Loucy (cell line): ENCODE results near the gene PTCH2.

ENCODE experiments used
- H2AFZ ChIP-seq: fragments of 200-600 bp; sonication (generic); 2 replicates; pipeline ENCODE4 v1.6.0; 2016; ENCODE audit warnings: antibody characterized with exemption, mild to moderate bottlenecking, low read length, moderate library complexity
- H3F3A ChIP-seq: fragments of 200-600 bp; 2 replicates; pipeline ENCODE4 v1.6.0; 2016; ENCODE audit warnings: antibody characterized with exemption, low read depth, mild to moderate bottlenecking
- H3K27me3 ChIP-seq: fragments of 200-600 bp; sonication (generic); 2 replicates; pipeline ENCODE4 v1.6.1; 2014; ENCODE audit warnings: low read length, mild to moderate bottlenecking; ENCODE audit not compliant: insufficient read depth, poor library complexity, severe bottlenecking
- H3K36me3 ChIP-seq: fragments of 200-600 bp; sonication (generic); 2 replicates; pipeline ENCODE4 v1.6.1; 2016; ENCODE audit warnings: low read length; ENCODE audit not compliant: insufficient read depth
- H3K4me1 ChIP-seq: fragments of 200-600 bp; sonication (generic); 2 replicates; pipeline ENCODE4 v1.5.1; 2014; ENCODE audit warnings: low read length, mild to moderate bottlenecking; ENCODE audit not compliant: insufficient read depth, poor library complexity, severe bottlenecking
- H3K4me2 ChIP-seq: fragments of 200-600 bp; sonication (generic); 2 replicates; pipeline ENCODE4 v1.6.0; 2014; ENCODE audit warnings: antibody characterized with exemption, low read length, low read depth, mild to moderate bottlenecking; ENCODE audit not compliant: poor library complexity, severe bottlenecking
- H3K4me3 ChIP-seq: fragments of 200-600 bp; sonication (generic); 2 replicates; pipeline ENCODE4 v1.5.1; 2014; ENCODE audit warnings: low read length, mild to moderate bottlenecking, mixed read lengths; ENCODE audit not compliant: poor library complexity, severe bottlenecking
- H3K79me2 ChIP-seq: fragments of 200-600 bp; sonication (generic); 2 replicates; pipeline ENCODE4 v1.6.1; 2014; ENCODE audit warnings: low read length; ENCODE audit not compliant: insufficient read depth
- H3K9ac ChIP-seq: fragments of 200-600 bp; sonication (generic); 2 replicates; pipeline ENCODE4 v1.6.0; 2014; ENCODE audit warnings: mild to moderate bottlenecking, low read depth, low read length, moderate library complexity; ENCODE audit not compliant: poor library complexity, severe bottlenecking
- H3K9me2 ChIP-seq: fragments of 200-600 bp; sonication (generic); replicated peaks from 2 replicates; pipeline ENCODE4 v1.6.1; 2016; ENCODE audit warnings: low read depth, low read length, mixed read lengths
- H3K9me3 ChIP-seq: fragments of 200-600 bp; sonication (generic); 2 replicates; pipeline ENCODE4 v1.6.1; 2014; ENCODE audit warnings: mild to moderate bottlenecking, antibody characterized with exemption, low read length, low read depth; ENCODE audit not compliant: insufficient read depth
- H4K20me1 ChIP-seq: fragments of 200-600 bp; sonication (generic); 2 replicates; pipeline ENCODE4 v1.6.0; 2014; ENCODE audit warnings: antibody characterized with exemption, low read length, mild to moderate bottlenecking; ENCODE audit not compliant: insufficient read depth, poor library complexity, severe bottlenecking
- EZH2phosphoT487 ChIP-seq: fragments of 200-600 bp; IDR thresholded peaks from 2 replicates; pipeline ENCODE4 v1.6.1; 2018; ENCODE audit warnings: antibody characterized with exemption, mild to moderate bottlenecking, moderate library complexity, borderline replicate concordance
- TF ChIP-seq, protein P1 (sequence below): fragments of 200-600 bp; sonication (generic); conservative IDR thresholded peaks from 2 replicates; pipeline ENCODE4 v1.5.1; 2014; ENCODE audit warnings: mild to moderate bottlenecking, antibody characterized with exemption, low read length

Gene PTCH2

DNA sequence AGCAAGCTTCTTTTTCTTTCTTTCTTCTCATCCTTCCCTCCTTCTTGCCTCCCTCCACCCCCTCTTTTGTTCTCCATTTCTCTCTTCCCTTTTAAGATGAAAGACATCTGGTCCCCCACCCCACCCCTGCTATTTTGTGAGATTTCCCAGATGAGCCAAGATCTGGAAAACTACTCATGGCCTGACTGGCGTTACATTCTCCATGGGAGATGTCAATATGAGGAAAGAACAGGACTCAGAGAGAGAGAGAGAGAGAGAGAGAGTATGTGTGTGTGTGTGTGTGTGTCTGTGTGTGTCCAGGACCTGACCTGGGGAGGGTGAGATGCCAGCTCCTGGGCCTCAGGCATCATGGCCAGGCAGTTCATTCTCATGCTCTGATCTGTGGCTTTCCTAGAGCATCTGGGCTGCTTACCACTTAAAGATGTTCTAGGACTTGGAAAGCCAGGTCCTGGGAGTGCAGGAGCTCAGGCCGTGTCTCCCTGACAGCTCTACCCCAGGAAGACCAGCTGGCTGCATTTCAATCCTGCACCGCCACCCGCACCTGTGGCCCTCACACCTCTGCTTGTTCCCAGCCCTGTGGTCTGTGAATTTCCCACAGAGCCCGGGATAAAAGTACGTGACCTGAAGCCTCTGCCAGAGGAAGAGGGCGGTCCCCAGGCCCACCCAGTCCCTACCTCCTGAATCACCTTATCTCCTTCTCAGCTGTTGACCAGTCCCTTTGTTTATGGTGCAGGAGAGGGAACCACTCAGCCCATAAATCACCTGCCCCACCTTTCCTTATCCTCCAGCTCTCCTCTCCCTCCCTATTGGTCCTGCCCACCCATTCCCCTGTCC, 51.9 kb downstream of the PTCH2 start:
- Histone ChIP-seq H3K9ac (no peak overlapping the region), H3K79me2 (no peaks in the 10 kb centered on the region), H3K9me3 (no peaks in the 10 kb centered on the region), H3K4me2 (no peak overlapping the region), H3K4me3 (no peak overlapping the region), H3K27me3 (no peaks in the 10 kb centered on the region), H4K20me1 (no peaks in the 10 kb centered on the region), H3F3A (no peaks in the 10 kb centered on the region), H3K36me3 (no peaks in the 10 kb centered on the region), H3K9me2 (no peaks in the 10 kb centered on the region), H2AFZ (no peak overlapping the region), H3K4me1 (no peaks in the 10 kb centered on the region)
- TF ChIP-seq, protein P1, sequence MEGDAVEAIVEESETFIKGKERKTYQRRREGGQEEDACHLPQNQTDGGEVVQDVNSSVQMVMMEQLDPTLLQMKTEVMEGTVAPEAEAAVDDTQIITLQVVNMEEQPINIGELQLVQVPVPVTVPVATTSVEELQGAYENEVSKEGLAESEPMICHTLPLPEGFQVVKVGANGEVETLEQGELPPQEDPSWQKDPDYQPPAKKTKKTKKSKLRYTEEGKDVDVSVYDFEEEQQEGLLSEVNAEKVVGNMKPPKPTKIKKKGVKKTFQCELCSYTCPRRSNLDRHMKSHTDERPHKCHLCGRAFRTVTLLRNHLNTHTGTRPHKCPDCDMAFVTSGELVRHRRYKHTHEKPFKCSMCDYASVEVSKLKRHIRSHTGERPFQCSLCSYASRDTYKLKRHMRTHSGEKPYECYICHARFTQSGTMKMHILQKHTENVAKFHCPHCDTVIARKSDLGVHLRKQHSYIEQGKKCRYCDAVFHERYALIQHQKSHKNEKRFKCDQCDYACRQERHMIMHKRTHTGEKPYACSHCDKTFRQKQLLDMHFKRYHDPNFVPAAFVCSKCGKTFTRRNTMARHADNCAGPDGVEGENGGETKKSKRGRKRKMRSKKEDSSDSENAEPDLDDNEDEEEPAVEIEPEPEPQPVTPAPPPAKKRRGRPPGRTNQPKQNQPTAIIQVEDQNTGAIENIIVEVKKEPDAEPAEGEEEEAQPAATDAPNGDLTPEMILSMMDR: no peak
- no peak for TF ChIP-seq EZH2phosphoT487

DNA sequence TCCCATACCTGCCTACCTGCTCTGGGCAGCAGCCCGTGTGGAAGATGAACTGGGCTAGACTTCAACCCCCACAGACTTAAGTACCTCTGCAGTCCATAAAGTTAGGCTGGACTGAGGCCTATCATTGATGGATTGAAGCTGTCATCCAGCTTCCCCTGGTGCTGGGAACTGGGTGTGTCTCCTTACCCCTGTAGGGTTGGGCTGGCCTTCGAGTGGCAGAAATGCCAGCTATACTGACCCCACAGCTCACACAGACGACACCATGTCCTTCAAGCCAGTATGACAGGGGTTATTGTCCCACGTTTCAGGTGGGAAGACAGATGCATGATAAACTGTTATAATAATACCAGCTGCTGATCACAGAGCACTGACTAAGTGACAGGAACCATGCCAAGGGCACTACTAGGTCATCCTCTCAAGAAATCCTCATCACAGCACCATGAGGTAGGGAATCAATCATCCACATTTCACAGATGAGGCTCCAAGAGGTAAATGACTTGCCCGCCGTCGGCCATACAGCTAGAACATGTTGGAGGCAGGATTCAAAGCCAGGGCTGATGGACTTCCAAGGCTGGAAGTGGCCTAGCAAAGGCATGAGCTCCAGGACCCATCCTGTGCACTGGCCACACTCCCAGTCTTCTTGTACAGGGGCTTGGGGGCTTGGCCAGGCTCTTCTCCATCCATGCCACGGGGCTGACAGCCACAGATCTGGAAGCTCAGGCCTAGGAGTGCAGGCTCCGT, 54.8 kb downstream of the PTCH2 start, which contains the start of gene BEST4:
BEST4 (minus strand) TSS at position 51 of the 741 bp plus-strand sequence. CDS start 465 bp downstream, outside the sequence.
- no peaks in the 10 kb centered on the region for H3K9me2 ChIP-seq
- H3K9ac ChIP-seq: no peak within 1 kb of the TSS
- H3K79me2 ChIP-seq: no peaks in the 10 kb centered on the region
- no peaks in the 10 kb centered on the region for H3K9me3 ChIP-seq
- no peak within 1 kb of the TSS for H3K4me3 ChIP-seq
- H4K20me1 ChIP-seq: no peaks in the 10 kb centered on the region
- H3K36me3 ChIP-seq: no peaks in the 10 kb centered on the region
- H2AFZ ChIP-seq: no peak within 1 kb of the TSS
- H3F3A ChIP-seq: no peaks in the 10 kb centered on the region
- H3K4me1 ChIP-seq: no peaks in the 10 kb centered on the region
- no peak for TF ChIP-seq EZH2phosphoT487
- TF ChIP-seq, protein P1: no peak
- H3K4me2 ChIP-seq: no peak within 1 kb of the TSS
- no peaks in the 10 kb centered on the region for H3K27me3 ChIP-seq

DNA sequence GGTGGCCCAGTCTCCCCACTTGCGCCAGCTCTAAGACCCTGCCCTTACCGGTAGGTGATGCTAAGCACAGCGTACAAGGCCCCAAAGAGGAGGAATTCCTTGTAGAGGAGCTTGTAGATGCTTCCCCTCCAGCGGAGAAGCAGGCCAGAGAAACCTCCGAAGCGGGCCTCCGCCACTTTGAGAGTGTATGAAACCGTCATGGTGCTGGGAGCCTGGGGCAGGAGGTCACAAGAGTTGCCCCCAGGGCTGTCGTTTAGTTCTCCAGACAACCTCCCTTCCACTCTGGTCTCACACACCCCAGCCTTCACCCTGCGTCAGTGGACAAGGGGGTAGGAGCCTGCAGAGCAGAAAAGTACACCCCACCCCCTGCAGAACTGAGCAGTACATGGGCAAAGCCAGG, 55.5 kb downstream of the PTCH2 start:
- no peaks in the 10 kb centered on the region for H3K27me3 ChIP-seq
- no peaks in the 10 kb centered on the region for H4K20me1 ChIP-seq
- H3K9me2 ChIP-seq: no peaks in the 10 kb centered on the region
- no peaks in the 10 kb centered on the region for H3K4me1 ChIP-seq
- TF ChIP-seq, protein P1: no peak
- TF ChIP-seq EZH2phosphoT487: no peak
- no peaks in the 10 kb centered on the region for H3F3A ChIP-seq
- H3K4me2 ChIP-seq: no peak overlapping the region
- H3K9ac ChIP-seq: no peak overlapping the region
- H3K79me2 ChIP-seq: no peaks in the 10 kb centered on the region
- no peak overlapping the region for H3K4me3 ChIP-seq
- H2AFZ ChIP-seq: no peak overlapping the region
- no peaks in the 10 kb centered on the region for H3K9me3 ChIP-seq
- no peaks in the 10 kb centered on the region for H3K36me3 ChIP-seq
